Activated CD4-positive, CD25-positive, alpha-beta regulatory T cell treated with anti-CD3 and anti-CD28 coated beads, Interleukin-2, amount 50 U/mL, for 24 hours (primary cell): ENCODE measurements around the gene APC.
"Not testable (repeated sequence)": the region's sequence is repeated elsewhere in the genome, so short reads cannot be mapped to it uniquely, and the experiment has no call there.

Source experiments
- ATAC-seq, 2 donors: fragments of 150-1000 bp; cut with Tn5 transposase; one replicate each; pipeline ENCODE4 v1.10.0; 2021; ENCODE audit warnings: mild to moderate bottlenecking in 1 of 2, moderate library complexity in 1 of 2

The APC gene

DNA sequence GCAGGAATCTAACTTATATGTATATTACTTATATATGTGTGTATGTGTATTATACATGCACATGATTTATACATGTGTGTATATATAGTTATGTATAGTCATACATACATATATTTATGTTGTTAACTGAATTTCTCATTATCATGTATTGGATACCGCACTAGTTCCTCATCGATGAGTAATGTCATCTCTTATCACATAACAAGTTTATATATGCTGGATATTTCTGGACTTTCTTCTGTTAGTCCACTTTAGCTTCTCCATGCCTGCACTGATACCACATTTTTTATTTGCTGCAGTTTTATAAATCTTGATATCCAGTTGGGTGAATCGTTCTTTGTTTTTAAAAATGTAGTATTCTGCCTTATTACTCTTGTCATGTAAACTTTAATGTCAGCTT is 50.2 kb downstream of the APC start:
- no peak for ATAC-seq

DNA sequence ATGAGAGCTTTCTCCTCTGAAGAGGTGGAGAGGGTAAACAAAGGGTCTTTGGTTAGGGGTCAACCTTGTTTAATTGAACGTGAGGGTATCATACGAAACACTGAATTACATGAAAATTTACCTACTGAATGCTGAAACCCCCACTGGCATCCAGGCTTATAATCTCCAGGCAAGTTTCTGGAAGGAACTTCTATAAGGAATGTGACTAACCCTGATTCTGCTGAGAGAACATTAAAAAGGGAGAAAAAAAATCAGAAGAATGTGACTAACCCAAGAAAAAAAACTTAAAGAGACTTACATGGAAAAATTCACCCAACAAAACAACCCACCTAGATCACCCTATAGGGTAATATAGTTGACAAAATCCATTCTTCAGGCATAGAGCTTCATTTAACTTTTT is 55.5 kb downstream of the APC start:
- ATAC-seq: no peak

DNA sequence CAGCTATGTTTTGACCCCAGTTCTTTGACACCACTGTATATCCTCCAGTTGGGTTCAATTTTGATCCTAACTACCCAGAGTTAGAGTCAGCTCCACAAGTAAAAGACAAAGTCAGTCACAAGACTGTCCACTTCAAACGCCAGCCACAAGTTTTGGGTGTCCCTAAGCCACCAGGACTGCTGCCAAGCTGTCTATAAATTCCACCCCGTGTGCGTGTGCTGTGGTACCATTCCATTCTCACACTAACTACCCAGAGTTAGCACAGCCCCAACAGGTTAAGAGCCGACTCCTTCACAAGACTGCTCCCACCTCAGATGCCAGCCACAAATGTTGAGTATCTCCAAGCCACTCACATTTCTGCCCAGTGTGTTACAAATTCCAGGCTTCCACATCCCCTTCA is 56.7 kb downstream of the APC start:
- ATAC-seq: no peak

DNA sequence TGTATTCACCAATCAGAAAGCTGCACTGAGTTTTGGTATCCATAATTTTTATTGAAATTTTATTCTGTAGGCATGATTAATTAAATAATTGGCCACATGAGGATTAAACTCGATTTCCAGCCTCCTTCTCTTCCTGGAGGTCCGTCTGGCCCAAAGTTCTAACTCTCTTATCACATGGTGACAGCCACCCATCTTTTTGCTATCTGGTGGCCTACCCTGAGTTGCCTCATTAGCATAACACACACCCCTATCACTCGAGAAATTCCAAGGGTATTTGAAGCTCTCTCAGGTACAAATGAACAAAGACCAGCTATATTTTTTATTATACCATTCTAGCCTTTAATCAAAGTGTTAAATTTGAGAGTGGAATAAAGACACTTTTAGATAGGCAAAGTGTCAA is 57.7 kb downstream of the APC start:
- no peak for ATAC-seq

DNA sequence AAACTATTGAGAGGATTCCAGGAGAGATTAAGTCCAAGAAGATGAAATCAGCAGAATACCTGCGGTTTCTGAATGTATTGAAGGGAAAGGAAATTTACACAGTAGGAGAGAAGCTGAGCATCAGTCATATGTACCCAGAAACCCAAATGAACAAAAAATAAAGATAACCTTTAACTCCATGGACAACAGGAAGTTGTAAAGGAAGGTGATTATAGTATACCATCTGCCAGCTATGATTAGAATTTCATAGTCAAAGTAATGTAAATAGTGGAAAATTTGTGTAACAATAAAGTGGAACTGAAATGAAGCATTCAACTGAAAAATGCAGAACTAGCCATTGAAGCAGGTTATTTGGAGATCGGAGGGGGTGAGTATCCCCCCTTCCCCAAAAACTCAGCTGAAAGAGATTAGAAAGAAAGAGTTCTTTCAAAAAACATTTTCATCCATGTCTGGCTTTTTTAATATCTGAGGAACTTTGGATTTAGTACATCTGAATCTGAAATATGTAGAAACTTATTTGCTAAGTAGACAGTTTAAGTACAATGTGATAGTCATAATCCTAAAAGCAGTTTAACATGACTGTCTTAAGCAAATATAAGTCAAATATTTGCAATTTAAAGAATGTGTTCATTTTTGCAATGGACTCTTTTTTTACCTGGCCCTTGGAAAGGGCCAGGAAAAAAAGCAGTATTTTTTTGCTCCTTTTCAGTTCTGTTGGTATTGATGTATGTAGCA is 58.4 kb downstream of the APC start:
- ATAC-seq: no peak

DNA sequence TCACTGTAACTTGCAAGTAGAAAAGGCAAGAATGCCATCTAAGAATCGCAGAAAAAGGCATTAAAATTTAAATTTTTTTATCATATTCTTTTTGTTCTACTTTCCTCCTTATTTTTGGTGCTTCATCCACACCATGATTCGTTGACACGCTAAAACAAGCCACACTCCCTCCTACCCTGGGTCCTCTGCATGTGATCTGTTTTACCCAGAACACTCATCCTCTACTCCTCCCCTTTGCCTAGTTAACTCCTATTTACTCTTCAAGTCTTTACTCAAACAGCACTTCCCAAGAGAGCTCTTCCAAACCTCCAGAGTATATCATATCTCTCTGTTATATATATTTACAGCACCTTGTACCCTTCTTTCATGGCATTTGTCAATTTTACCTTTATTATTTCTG is 62.0 kb downstream of the APC start:
- no peak for ATAC-seq

DNA sequence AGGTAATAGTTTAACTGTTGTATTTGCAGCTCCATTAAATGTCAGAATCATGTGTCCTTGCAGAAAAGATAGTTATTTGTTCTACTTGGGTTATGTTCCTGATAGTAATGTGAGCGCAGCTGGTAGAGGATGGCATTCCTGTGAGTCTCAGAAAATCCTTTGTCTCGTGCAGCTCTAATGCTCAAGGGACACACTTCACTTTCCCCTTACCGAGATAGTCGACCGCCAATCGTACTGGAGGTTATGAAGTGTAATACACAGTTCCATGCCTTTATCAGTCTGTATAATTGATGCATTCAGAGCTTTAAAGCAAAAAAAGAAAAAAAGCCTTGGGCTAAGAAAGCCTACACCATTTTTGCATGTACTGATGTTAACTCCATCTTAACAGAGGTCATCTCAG is 63.2 kb downstream of the APC start:
- ATAC-seq: no peak

DNA sequence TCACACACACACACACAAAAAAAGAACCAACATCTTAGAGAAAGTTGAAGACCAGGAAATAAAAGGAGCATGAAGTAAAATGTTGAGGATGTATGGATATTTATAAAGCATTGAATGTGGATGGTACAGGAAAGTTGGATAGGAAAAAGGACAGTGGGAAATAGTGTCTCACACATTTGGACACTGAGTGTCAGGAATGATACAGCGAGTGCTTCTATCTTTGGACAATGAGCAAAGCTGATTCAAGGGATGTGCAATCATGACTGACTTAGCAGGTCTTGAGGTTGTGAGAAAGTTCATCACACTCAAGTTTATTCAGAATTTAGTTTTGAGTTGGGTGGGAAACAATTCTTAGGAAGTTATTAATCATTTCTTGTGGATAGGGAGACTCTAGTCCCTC is 73.3 kb downstream of the APC start:
- no peak for ATAC-seq

DNA sequence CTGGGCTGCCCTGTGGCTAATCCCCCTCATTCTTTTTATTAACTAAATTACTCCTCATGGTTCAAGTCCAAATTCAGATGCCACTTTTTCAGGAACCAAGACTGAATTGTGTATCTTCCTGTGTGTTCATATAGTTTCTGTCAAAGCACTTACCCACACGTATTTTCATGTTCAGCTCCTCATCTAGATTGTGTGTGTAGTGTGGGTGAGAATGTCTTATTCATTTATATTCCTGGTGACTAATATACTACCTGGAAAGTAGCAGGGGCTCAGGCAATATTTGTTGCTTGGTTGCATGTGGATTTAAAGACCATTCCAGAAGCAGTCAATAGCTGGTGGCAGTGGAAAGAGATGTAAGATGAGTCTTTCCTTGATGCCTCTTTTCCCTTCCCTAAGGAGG is 74.9 kb downstream of the APC start:
- no peak for ATAC-seq

DNA sequence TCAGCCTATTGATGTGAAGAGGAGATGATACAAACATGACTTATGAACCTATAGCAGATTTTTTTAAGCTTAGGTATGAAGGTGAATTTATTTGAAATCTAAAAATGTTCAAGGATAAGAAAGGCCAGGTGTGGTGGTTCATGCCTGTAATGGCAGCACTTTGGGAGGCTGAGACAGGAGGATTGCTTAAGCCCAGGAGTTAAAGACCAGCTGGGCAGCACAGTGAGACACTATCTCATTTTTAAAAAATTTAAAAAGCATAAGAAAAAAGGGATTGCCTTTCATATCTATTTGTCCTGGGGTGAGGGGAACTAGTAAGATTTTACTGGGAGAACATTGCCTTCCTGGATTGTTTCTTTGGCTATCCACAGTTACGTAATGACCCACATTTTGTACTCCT is 82.6 kb downstream of the APC start:
- no peak for ATAC-seq

DNA sequence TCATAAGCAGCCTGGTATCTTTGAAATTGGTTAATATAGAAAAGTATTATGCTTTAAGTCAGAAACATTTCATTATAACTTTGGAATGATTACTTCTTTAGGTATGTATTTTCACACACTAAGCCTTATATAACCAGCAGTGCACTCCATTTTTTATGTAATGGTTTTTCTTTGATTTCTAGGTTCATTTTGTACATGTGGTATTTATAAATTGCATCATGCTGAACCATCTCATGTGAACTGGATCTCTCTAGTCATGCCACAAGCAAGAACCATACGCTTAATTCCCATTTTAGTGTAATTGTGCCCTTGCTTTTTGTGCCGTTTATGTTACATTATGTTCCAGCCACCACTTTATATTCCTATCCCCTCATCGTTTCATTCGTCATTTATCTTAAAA is 84.8 kb downstream of the APC start:
- ATAC-seq: no peak

DNA sequence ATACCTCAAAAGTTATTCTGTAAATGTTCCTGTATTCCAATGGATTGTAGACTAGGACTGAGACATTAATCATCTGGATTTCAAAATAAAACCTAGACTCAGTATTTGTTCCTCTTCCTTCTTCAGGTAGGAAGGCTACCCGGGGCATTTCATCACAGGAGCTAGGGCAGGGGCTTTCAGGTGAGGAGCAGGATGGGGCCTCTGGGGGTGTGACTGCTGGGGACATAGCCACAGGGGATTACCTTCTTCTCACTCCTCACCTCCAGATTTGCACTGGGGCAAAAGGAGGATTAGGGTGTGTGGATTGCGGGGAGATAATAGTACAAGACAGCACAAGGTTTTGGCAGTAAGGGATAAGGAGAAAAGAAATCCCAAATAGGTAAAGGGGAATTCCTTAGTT is 85.5 kb downstream of the APC start:
- ATAC-seq: no peak

DNA sequence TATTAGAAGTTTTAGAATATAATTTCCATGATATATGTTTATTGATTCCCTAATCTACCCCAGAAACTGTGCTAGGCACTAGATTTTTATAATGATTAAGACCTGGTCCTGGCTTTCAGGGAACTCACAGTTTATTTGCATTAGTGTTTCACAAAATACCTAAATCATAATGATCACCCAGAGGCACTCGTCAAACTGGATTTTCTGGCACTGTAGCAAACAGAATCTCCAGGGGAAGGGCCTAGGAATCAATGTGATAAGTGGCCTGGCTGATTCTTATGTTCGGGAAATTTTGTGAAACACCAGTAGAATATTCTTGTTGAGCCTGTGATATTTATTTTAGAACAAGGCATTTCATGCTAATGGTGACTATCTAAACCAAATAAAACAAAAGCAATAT is 86.0 kb downstream of the APC start:
- ATAC-seq: no peak

DNA sequence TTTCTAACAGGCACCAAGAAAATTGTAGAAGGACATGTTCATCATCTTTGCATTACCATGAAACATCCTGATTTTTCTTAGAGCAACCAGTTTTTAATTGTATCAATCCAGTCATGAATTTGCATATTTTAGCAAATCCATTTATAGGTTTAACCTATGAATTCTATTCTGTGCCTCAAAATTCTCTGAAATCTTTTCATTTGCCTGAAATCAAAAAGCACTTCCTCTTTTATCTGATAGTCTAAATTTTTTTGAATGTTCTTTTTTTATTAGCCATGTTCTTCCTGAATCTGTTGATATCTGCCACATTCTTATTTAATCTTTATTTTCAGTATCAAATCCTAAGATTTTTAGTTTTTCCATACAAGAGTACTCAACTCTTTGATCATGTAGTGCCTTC is 86.5 kb downstream of the APC start:
- ATAC-seq: no peak

DNA sequence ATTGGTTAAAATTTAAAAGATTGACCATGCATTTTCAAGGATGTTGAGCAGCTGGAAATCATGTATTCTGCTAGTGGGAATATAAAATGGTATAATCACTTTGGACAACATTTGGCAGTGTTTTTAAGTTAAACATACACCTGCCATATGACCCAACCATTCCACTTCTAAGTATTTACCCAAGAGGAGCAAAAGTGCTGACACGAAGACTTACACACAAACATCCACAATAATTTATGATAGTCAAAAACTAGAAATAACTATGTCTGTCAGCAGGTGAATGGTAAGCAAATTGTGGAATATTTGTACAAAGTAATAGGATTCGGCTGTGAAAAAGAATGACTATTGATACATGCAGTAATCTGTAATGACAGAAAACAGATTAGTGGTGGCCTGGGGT is 92.7 kb downstream of the APC start:
- ATAC-seq: no peak

DNA sequence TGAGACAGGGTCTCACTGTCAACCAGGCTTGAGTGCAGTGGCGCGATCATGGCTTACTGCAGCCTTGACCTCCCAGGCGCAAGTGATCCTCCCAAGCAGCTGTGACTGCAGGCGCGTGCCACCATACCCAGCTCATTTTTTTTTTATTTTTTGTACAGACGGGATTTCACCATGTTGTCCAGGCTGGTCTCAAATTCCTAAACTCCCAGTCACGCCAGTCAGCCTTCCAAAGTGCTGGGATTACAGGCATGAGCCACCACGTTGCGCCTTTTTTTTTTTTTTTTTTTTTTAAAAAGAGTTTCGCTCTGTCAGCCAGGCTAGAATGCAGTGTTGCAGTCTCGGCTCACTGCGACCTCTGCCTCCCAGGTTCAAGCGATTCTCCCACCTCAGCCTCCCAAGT is 96.3 kb downstream of the APC start:
- ATAC-seq: no peak

DNA sequence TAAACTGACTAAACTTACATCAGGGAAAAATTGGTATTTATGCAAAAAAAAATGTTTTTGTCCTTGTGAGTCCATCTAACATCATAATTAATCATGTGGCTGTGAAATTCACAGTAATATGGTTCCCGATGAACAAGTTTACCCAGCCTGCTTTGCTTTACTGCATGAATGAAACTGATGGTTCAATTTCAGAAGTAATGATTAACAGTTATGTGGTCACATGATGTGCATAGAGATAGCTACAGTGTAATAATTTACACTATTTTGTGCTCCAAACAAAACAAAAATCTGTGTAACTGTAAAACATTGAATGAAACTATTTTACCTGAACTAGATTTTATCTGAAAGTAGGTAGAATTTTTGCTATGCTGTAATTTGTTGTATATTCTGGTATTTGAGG is 106.8 kb downstream of the APC start:
- peak in 1 of 2 donors; percentile 56 for ATAC-seq

DNA sequence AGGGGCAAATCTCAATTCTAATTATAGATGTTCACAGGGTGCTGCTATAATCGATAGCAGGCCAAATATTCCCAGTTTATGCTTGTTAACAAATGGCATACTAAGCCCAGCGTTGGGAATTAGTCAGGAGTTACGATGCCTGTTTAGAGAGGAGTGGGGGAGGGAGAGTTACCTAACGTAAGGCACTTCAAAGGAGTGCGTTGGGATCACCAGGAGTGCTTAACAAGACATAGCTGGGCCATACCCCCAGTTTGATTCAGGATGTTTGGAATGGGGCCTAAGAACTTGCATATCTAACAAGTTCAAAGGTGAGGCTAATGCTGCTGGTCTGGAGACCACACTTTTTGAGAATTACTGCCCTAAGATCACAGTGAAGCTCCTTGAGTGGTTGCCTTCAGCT is 108.9 kb downstream of the APC start:
- ATAC-seq: no peak

DNA sequence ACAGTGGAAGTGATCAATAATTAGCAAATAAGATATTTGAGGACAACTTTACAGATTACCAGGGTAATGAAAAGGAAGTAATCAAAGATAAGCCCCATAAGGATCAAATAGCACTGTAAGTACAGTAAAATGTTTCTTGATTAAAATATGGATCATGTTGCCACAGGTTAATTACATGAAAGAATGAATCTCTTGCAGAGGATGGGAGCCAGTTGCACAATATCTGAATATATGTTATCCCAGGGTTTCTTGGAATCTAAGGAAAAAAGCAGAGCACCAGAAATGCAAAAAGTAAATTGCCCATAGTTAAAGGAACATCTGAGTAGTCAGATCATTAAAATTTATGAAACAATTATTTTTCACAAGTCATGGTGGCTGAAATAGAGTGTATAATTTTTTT is 109.6 kb downstream of the APC start:
- ATAC-seq: no peak

DNA sequence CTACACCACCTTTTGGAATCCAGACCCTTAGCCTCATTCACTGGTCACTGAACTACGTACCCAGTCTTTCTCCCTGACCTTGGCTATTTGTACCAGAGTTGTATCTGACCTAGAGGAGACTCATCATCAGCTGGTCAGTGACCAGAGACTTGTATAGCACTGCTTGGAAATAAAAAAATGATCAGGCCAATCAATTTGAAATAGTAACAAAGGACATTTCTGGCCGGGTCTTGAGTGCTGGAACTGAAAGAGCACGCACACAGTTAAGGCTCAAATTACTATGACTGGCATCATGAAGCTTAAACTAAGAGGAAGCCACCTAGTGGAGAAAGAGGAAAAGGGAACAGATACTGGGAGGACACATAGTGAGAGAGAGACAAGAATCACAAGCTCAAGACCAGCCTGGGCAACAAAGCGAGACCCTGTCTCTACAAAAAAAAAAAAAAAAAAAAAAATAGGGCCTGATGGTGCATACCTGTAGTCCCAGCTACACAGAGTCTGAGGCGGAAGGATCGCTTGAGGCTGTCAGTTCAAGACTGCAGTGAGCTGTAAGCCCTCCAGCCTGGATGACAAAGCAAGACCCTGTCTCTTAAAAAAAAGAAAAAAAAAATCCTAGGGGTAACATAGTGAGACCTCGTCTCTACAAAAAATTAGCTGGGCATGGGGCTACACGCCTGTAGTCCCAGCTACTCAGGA is 110.6 kb downstream of the APC start:
- ATAC-seq: peak; percentile 91 to 92

DNA sequence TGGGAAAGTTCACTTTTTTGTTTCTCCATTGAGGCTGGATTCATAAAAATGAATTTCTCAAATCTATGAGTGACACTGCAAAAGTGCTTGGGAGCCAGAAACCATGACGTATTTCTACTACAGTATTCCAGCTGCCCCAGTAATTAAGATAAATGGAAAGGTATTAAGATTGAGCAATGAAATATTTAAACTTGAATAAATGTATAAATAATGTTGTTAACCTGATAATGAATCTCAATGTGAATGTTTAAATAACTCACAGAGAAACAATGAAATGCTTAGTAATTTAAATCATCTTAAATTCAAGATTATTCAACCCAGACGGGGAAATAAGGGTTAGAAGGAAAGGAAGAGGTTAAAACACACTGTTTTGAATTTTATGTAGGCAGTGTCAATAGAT is 112.2 kb downstream of the APC start:
- ATAC-seq: no peak

DNA sequence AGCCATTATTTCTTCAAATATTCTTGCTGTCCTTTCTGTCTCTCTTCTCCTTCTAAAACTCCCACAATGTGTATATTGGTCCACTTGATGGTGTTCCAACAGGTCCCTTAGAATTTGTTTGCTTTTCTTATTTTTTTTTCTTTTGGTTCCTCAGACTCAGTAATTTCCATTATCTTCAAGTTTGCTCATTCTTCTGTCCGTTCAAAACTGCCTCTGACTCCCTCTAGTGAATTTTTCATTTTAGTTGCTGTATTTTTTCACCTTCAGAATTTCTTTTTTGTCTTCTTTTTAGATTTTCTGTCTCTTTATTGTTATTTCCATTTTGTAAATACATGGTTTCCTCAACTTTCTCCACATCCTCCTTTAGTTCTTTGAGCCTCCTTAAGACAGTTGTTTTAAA is 117.0 kb downstream of the APC start:
- ATAC-seq: no peak

DNA sequence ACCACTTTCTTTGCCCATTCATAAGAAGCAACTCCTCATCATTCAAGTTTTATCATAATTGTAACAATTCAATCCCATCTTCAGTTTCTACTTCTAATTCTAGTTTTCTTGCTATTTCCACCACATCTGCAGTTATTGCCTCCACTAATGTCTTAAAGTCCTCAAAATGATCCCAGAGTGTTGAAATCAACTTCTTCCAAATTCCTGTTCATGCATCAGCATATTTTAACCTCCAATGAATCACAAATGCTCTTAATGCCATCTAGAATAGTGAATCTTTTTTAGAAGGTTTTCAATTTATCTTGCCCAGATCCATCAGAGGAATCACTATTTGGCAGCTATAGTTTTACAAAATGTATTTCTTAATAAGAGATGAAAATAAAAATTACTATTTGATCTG is 120.2 kb downstream of the APC start:
- no peak for ATAC-seq

DNA sequence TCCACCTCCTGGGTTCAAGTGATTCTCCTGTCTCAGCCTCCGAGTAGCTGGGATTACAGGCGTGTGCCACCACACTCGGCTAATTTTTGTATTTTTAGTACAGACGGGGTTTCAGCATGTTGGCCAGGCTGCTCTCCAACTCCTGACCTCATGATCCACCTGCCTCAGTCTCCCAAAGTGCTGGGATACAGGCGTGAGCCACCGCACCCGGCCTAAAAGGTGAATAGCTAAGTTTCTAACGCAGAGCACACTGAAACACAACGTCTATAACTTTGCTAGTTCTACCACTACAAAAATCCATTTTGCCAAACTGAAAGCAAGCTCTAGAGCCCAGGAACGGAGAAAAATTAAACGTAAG is 122.9 kb downstream of the APC start:
- ATAC-seq: not testable (repeated sequence)
